Activated CD8-positive, alpha-beta memory T cell treated with anti-CD3 and anti-CD28 coated beads for 1 hour (primary cell): Measurements from ENCODE around the gene STIMATE.

Experiments
- DNase-seq, 2 donors: peaks; one replicate each; pipeline ENCODE4 v3.0.0-alpha.2; 2020; ENCODE audit warnings: low read depth in 1 of 2; ENCODE audit errors: extremely low read depth in 1 of 2

The STIMATE gene

GRCh38 chr3:52894756-52895155 is 2.6 kb downstream of the STIMATE start:
- DNase-seq = no peak

GRCh38 chr3:52893723-52894122 is 3.6 kb downstream of the STIMATE start:
- DNase-seq = no peak

GRCh38 chr3:52892625-52893311 is 4.6 kb downstream of the STIMATE start:
- no peak for DNase-seq

GRCh38 chr3:52892290-52892624 is 5.1 kb downstream of the STIMATE start:
- DNase-seq = no peak

GRCh38 chr3:52891615-52892081 is 5.7 kb downstream of the STIMATE start:
- no peak for DNase-seq

GRCh38 chr3:52891164-52891563 is 6.2 kb downstream of the STIMATE start:
- no peak for DNase-seq

- DNase-seq = no peak
Measured at GRCh38 chr3:52890735-52891134, 6.6 kb downstream of the STIMATE start.

- no peak for DNase-seq
Measured at GRCh38 chr3:52889901-52890300, 7.4 kb downstream of the STIMATE start.

GRCh38 chr3:52887166-52887565 is 10.2 kb downstream of the STIMATE start:
- DNase-seq = no peak

- DNase-seq = no peak
Measured at GRCh38 chr3:52886049-52886730, 11.2 kb downstream of the STIMATE start.

GRCh38 chr3:52882377-52882776 is 15.0 kb downstream of the STIMATE start:
- no peak for DNase-seq

GRCh38 chr3:52881871-52882270 is 15.5 kb downstream of the STIMATE start:
- DNase-seq = no peak

GRCh38 chr3:52880474-52880873 is 16.9 kb downstream of the STIMATE start:
- DNase-seq = no peak

- no peak for DNase-seq
Measured at GRCh38 chr3:52880047-52880446, 17.3 kb downstream of the STIMATE start.

- DNase-seq = no peak
Measured at GRCh38 chr3:52879581-52879980, 17.8 kb downstream of the STIMATE start.

GRCh38 chr3:52879090-52879489 is 18.3 kb downstream of the STIMATE start:
- no peak for DNase-seq

GRCh38 chr3:52877085-52877484 is 20.3 kb downstream of the STIMATE start:
- DNase-seq = no peak

GRCh38 chr3:52874864-52875587 is 22.3 kb downstream of the STIMATE start:
- no peak for DNase-seq

- no peak for DNase-seq
Measured at GRCh38 chr3:52874160-52874701, 23.1 kb downstream of the STIMATE start.

GRCh38 chr3:52873433-52874159 is 23.8 kb downstream of the STIMATE start:
- DNase-seq = no peak

GRCh38 chr3:52872245-52872644 is 25.1 kb downstream of the STIMATE start:
- DNase-seq = no peak
